Activated CD8-positive, alpha-beta T cell treated with anti-CD3 and anti-CD28 coated beads for 36 hours (primary cell): ENCODE data around the gene ALKBH5. TPM values are rescaled to one million over a fixed set of nuclear protein-coding genes. Genes with fewer than 3 reads are reported as not detected.

Source experiments
- ATAC-seq: fragments of 200-7000 bp; cut with Tn5 transposase; one replicate; pipeline ENCODE4 v1.10.0; 2021; ENCODE audit warnings: mild to moderate bottlenecking, moderate library complexity
- CTCF ChIA-PET: fragments of 350-600 bp; sonication (Branson Sonifier 250); formaldehyde crosslinking; loops from one replicate; lab custom pipeline; 2021; ENCODE audit warnings: antibody characterized with exemption; lab: Charles Lee
- POLR2A ChIA-PET: fragments of 350-600 bp; sonication (Branson Sonifier 250); formaldehyde crosslinking; loops from one replicate; lab custom pipeline; 2021; ENCODE audit warnings: antibody characterized with exemption; lab: Charles Lee
- DNase-seq: peaks from one replicate; pipeline ENCODE4 v3.0.0-alpha.2; 2020
- H3K27ac Mint-ChIP-seq: one replicate; pipeline ENCODE4 v1.8.0; 2021; ENCODE audit warnings: mild to moderate bottlenecking, mixed read lengths
- H3K27me3 Mint-ChIP-seq: one replicate; pipeline ENCODE4 v1.8.0; 2021; ENCODE audit warnings: mixed read lengths
- H3K36me3 Mint-ChIP-seq: one replicate; pipeline ENCODE4 v1.8.0; 2021; ENCODE audit warnings: low read depth, mixed read lengths
- H3K4me1 Mint-ChIP-seq: one replicate; pipeline ENCODE4 v1.8.0; 2021; ENCODE audit warnings: low read depth, mixed read lengths
- H3K4me3 Mint-ChIP-seq: one replicate; pipeline ENCODE4 v1.8.0; 2021; ENCODE audit warnings: mild to moderate bottlenecking, moderate library complexity, mixed read lengths
- H3K9me3 Mint-ChIP-seq: one replicate; pipeline ENCODE4 v1.8.0; 2021; ENCODE audit warnings: mixed read lengths
- CTCF ChIP-seq: fragments of 200-600 bp; IDR thresholded peaks from one replicate; pipeline ENCODE4 v1.8.0; 2022; ENCODE audit warnings: antibody characterized with exemption, mild to moderate bottlenecking
- intact Hi-C: fragments of 100-400 bp; cut with micrococcal nuclease; formaldehyde crosslinking; loops from one replicate; pipeline ENCODE4 v1.10.0; 2022
- total RNA-seq, 2 experiments: library from RNA; stranded (reverse); gene quantifications; one replicate each; pipeline ENCODE4 v1.2.3, GENCODE V29; 2021

Gene ALKBH5
- total RNA-seq, 2 experiments from 2014 or later = 213 to 217 TPM

- no peak for TF ChIP-seq CTCF
- DNase-seq = no peak
- peaks cover 25% of the 10 kb centered on the region for H3K4me1 Mint-ChIP-seq
- H3K36me3 Mint-ChIP-seq = no peaks in the 10 kb centered on the region
- no peak overlapping the region for H3K4me3 Mint-ChIP-seq
- peaks cover 2% of the 10 kb centered on the region for H3K27me3 Mint-ChIP-seq
- no peak overlapping the region for H3K27ac Mint-ChIP-seq
- no peaks in the 10 kb centered on the region for H3K9me3 Mint-ChIP-seq
- ChIA-PET POLR2A (no interaction called here), CTCF (interaction anchor here (1.0 to 1.9 kb wide), 5 partner anchors 14 to 61 kb away, joined by 3 to 8 read pairs (median 3); no protein-coding TSS in a partner anchor)
- no peak for ATAC-seq
- intact Hi-C loops = no loop called here
These were observed 27.3 kb upstream of the ALKBH5 start for GRCh38 chr17:18156171-18156975.

- CTCF ChIA-PET = no interaction called here
- Mint-ChIP-seq H3K4me3 (no peak overlapping the region), H3K9me3 (no peaks in the 10 kb centered on the region), H3K36me3 (no peaks in the 10 kb centered on the region), H3K27me3 (peaks cover 2% of the 10 kb centered on the region), H3K27ac (no peak overlapping the region), H3K4me1 (peaks cover 25% of the 10 kb centered on the region)
- POLR2A ChIA-PET = no interaction called here
- ATAC-seq = no peak
- DNase-seq = no peak
- intact Hi-C loops = no loop called here
- TF ChIP-seq CTCF = no peak
These were observed 26.7 kb upstream of the ALKBH5 start for GRCh38 chr17:18156976-18157280.

GRCh38 chr17:18157354-18157985 is 26.2 kb upstream of the ALKBH5 start:
- H3K9me3 Mint-ChIP-seq = no peaks in the 10 kb centered on the region
- no peak for TF ChIP-seq CTCF
- peaks cover 2% of the 10 kb centered on the region for H3K27me3 Mint-ChIP-seq
- H3K36me3 Mint-ChIP-seq = no peaks in the 10 kb centered on the region
- CTCF ChIA-PET = interaction anchor here (0.8 to 1.0 kb wide), 4 partner anchors 11 to 34 kb away, joined by 3 read pairs; no protein-coding TSS in a partner anchor
- no peak overlapping the region for H3K4me3 Mint-ChIP-seq
- POLR2A ChIA-PET = interaction anchor here (1.0 to 1.1 kb wide), 4 partner anchors 15 to 27 kb away, joined by 3 to 6 read pairs (median 4); partner anchors contain the start of gene ALKBH5
- ATAC-seq (no peak), DNase-seq (no peak)
- no peak overlapping the region for H3K27ac Mint-ChIP-seq
- intact Hi-C loops = no loop called here
- peaks cover 25% of the 10 kb centered on the region for H3K4me1 Mint-ChIP-seq

- H3K4me3 Mint-ChIP-seq = peak overlapping the region; percentile 65
- ChIA-PET CTCF (interaction anchor here (0.8 to 1.0 kb wide), 4 partner anchors 12 to 33 kb away, joined by 3 read pairs; no protein-coding TSS in a partner anchor), POLR2A (interaction anchor here (1.0 to 1.1 kb wide), 4 partner anchors 16 to 26 kb away, joined by 3 to 6 read pairs (median 4); partner anchors contain the start of gene ALKBH5)
- H3K27ac Mint-ChIP-seq = peak overlapping the region; percentile 74
- TF ChIP-seq CTCF = no peak
- ATAC-seq (peak; percentile 81), DNase-seq (peak; percentile 99)
- H3K4me1 Mint-ChIP-seq = peaks cover 25% of the 10 kb centered on the region
- H3K36me3 Mint-ChIP-seq = no peaks in the 10 kb centered on the region
- no peaks in the 10 kb centered on the region for H3K27me3 Mint-ChIP-seq
- no peaks in the 10 kb centered on the region for H3K9me3 Mint-ChIP-seq
- intact Hi-C loops = no loop called here
These were observed 25.5 kb upstream of the ALKBH5 start for GRCh38 chr17:18158022-18158600.
